ENCODE results near the gene NDUFA8. TPM values are rescaled to one million over a fixed set of nuclear protein-coding genes. Genes with fewer than 3 reads are reported as not detected.

Gene NDUFA8
- total and polyA plus RNA-seq, 9 donors, result 43.7 to 71.1 (median 64.7) TPM

DNA sequence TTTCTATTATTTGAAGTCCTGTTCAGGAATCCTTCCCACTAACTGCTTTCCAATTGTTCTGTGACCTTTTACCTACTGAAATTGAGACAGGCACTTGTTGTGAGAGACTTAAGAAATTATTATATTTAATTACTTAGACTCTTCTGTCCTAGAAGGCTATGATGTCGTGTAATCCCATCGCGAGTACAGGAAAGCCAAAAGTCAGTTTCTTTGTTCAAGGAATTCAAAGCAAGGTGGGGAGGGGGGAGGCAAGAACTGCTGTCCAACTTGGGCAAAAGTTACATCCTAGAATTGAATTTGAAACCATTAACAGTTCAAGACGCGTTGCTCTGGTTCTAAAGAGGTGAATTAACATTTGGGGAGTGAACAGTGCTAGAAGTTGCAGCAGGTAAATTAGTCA lies 17.9 kb downstream of the NDUFA8 start:
- H3K4me3 ChIP-seq (ENCODE audit: low read length), result no peak overlapping the region
- no peaks in the 10 kb centered on the region for H3K4me1 ChIP-seq (ENCODE audit: control insufficient read depth, insufficient read depth, low read length)
- no peaks in the 10 kb centered on the region for H3K9me3 ChIP-seq (replicated peaks; ENCODE audit: control insufficient read depth, low read depth, low read length)
- H3K27me3 ChIP-seq (ENCODE audit: control insufficient read depth, insufficient read depth, low read length), result no peaks in the 10 kb centered on the region
- H3K27ac ChIP-seq (ENCODE audit: low read length), result no peak overlapping the region
- H3K36me3 ChIP-seq (ENCODE audit: control insufficient read depth, insufficient read depth, low read length), result peaks cover 39% of the 10 kb centered on the region
- WGBS (ENCODE audit: insufficient coverage), result 60% methylated on average over 1 of the region's 5 CpGs
- DNase-seq, result no peak

DNA sequence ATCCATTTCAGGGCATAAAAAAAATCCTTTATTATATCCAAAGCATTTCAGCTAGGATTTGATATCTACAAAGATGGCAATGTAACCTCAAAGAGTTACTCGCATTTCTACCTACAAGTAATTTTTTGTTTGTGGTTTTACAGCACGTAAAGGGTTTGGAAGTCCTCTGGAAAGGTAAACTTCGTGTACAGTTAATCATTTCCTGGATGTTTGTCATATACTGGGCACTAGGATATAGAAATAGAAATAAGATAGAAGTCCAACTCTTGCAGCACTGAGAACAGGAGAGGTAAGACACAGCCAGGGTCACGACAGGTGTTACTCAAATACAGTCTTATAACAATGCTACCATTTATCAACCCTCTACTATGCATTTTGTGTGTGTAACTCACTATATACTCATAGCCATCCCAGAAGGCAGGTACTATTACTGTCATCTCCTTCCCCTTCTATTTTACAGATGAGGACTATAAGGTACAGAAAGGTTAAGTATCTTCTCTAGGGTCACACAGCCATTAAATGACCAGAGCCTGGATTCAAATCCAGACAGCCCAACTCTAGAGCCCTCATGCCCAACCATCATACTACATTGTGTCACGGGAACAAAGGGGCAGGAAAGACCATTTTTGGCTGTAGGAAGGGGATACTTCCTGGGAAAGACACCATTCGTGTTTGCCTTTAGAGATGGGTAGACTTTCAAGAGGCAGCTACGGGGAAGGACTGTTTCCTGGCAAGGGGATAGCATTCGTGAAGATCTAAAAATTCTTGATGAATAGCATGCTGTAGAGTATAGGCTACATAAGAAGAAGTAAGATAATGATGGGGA lies 19.0 kb downstream of the NDUFA8 start:
- Histone ChIP-seq H3K4me1 (ENCODE audit: control insufficient read depth, insufficient read depth, low read length) (no peaks in the 10 kb centered on the region), H3K27ac (ENCODE audit: low read length) (peak overlapping the region; percentile 35), H3K4me3 (ENCODE audit: low read length) (no peak overlapping the region), H3K27me3 (ENCODE audit: control insufficient read depth, insufficient read depth, low read length) (no peaks in the 10 kb centered on the region), H3K36me3 (ENCODE audit: control insufficient read depth, insufficient read depth, low read length) (peaks cover 32% of the 10 kb centered on the region), H3K9me3 (replicated peaks; ENCODE audit: control insufficient read depth, low read depth, low read length) (no peaks in the 10 kb centered on the region)
- DNase-seq, result no peak
- 70% methylated on average over 3 of the region's 8 CpGs for WGBS (ENCODE audit: insufficient coverage)

- H3K27ac ChIP-seq (ENCODE audit: low read length), result no peak overlapping the region
Observed at GRCh38 chr9:122138560-122139268, 20.9 kb downstream of the NDUFA8 start.

GRCh38 chr9:122135529-122135859 lies 24.1 kb downstream of the NDUFA8 start:
- Histone ChIP-seq H3K4me3 (ENCODE audit: low read length) (no peak overlapping the region), H3K27ac (ENCODE audit: low read length) (no peak overlapping the region), H3K4me1 (ENCODE audit: control insufficient read depth, insufficient read depth, low read length) (peaks cover 4% of the 10 kb centered on the region), H3K27me3 (ENCODE audit: control insufficient read depth, insufficient read depth, low read length) (peaks cover 24% of the 10 kb centered on the region), H3K9me3 (replicated peaks; ENCODE audit: control insufficient read depth, low read depth, low read length) (no peaks in the 10 kb centered on the region), H3K36me3 (ENCODE audit: control insufficient read depth, insufficient read depth, low read length) (no peaks in the 10 kb centered on the region)
- DNase-seq, result no peak
- 71% methylated on average over 4 of the region's 7 CpGs for WGBS (ENCODE audit: insufficient coverage)

More at GRCh38 chr9:122138560-122139268, 20.9 kb downstream of the NDUFA8 start:
- Histone ChIP-seq H3K4me3 (ENCODE audit: low read length) (no peak overlapping the region), H3K4me1 (ENCODE audit: control insufficient read depth, insufficient read depth, low read length) (no peaks in the 10 kb centered on the region), H3K27me3 (ENCODE audit: control insufficient read depth, insufficient read depth, low read length) (peaks cover 4% of the 10 kb centered on the region), H3K36me3 (ENCODE audit: control insufficient read depth, insufficient read depth, low read length) (peaks cover 14% of the 10 kb centered on the region), H3K9me3 (replicated peaks; ENCODE audit: control insufficient read depth, low read depth, low read length) (no peaks in the 10 kb centered on the region)
- WGBS (ENCODE audit: insufficient coverage), result 60% methylated on average over 7 of the region's 10 CpGs
- DNase-seq, result no peak

GRCh38 chr9:122134822-122135528 lies 24.6 kb downstream of the NDUFA8 start:
- no peak for DNase-seq
- no peak overlapping the region for H3K27ac ChIP-seq (ENCODE audit: low read length)
- H3K27me3 ChIP-seq (ENCODE audit: control insufficient read depth, insufficient read depth, low read length), result peaks cover 24% of the 10 kb centered on the region
- H3K36me3 ChIP-seq (ENCODE audit: control insufficient read depth, insufficient read depth, low read length), result no peaks in the 10 kb centered on the region
- H3K4me3 ChIP-seq (ENCODE audit: low read length), result no peak overlapping the region
- no peaks in the 10 kb centered on the region for H3K9me3 ChIP-seq (replicated peaks; ENCODE audit: control insufficient read depth, low read depth, low read length)
- peaks cover 4% of the 10 kb centered on the region for H3K4me1 ChIP-seq (ENCODE audit: control insufficient read depth, insufficient read depth, low read length)
- 20% methylated on average over 7 of the region's 12 CpGs for WGBS (ENCODE audit: insufficient coverage)

DNA sequence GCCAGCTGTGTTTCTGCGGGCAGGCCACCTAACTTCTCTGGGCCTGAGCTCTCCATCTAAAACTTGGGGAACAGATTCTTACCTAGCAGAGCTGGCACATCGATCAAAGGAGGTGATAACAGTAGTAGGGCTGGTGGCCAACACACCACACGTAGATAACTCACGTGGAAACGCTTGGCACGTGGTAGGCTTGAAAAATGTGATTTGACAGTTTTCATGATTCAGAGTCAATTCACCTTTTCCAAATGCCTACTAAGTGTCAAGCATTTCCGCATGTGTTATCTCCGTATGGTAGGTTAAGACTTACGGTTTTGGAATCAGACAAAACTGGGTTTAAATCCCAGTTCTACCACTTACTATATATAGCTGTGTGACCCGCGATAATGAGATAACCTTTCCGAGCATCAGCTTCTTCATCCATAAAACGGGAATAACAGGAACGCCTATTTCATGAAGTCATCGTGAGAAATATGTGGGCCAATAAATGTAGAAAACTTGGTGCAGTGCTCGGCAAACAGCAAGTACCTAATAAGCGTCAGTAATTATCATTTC lies 25.5 kb downstream of the NDUFA8 start:
- DNase-seq, result no peak
- 77% methylated on average over 8 of the region's 17 CpGs for WGBS (ENCODE audit: insufficient coverage)
- Histone ChIP-seq H3K36me3 (ENCODE audit: control insufficient read depth, insufficient read depth, low read length) (no peaks in the 10 kb centered on the region), H3K4me3 (ENCODE audit: low read length) (no peak overlapping the region), H3K4me1 (ENCODE audit: control insufficient read depth, insufficient read depth, low read length) (peaks cover 4% of the 10 kb centered on the region), H3K27me3 (ENCODE audit: control insufficient read depth, insufficient read depth, low read length) (peaks cover 24% of the 10 kb centered on the region), H3K9me3 (replicated peaks; ENCODE audit: control insufficient read depth, low read depth, low read length) (no peaks in the 10 kb centered on the region), H3K27ac (ENCODE audit: low read length) (peak overlapping the region; percentile 62)

DNA sequence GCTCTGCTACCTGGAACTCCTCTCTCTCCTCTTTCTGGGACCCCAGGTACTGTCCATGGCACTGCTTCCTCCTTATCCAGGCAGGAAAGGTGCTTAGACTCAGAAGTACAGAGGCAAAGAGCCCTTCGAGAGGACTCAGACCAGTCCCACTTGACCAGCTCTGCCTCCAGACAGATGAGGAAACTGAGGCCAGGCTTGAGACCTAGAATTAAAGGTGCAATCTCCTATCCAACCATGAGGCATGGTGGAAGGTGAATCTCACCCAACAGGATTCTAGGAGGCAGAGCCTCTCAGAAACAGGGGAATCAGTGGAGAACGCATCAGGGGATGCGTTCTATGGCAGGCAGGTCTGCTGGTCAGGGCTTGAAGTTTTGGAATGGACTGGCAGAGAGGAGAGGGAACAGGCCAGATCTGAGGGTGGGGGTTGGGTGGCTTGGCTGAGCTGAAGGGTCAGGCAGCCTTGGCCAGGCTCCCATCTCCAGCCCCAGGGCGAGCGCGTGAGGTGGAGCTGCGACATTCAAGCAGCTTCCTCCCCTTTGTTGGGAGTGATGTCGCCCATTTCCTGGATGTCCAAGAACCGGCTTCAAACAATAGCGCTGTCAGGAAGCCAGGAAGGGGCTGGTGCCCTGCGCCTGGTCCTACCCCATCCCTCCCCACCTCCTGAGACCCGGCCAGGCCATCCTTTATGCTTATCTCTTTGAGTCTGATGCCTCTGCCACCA lies 26.2 kb downstream of the NDUFA8 start:
- peaks cover 4% of the 10 kb centered on the region for H3K4me1 ChIP-seq (ENCODE audit: control insufficient read depth, insufficient read depth, low read length)
- 74% methylated on average over 10 of the region's 12 CpGs for WGBS (ENCODE audit: insufficient coverage)

GRCh38 chr9:122132539-122132938 lies 27.0 kb downstream of the NDUFA8 start:
- Histone ChIP-seq H3K27ac (ENCODE audit: low read length) (no peak overlapping the region), H3K27me3 (ENCODE audit: control insufficient read depth, insufficient read depth, low read length) (peaks cover 26% of the 10 kb centered on the region), H3K36me3 (ENCODE audit: control insufficient read depth, insufficient read depth, low read length) (no peaks in the 10 kb centered on the region), H3K9me3 (replicated peaks; ENCODE audit: control insufficient read depth, low read depth, low read length) (no peaks in the 10 kb centered on the region), H3K4me3 (ENCODE audit: low read length) (no peak overlapping the region), H3K4me1 (ENCODE audit: control insufficient read depth, insufficient read depth, low read length) (peaks cover 7% of the 10 kb centered on the region)
- 69% methylated on average over 4 of the region's 4 CpGs for WGBS (ENCODE audit: insufficient coverage)
- DNase-seq, result no peak

More for the DNA sequence above, 26.2 kb downstream of the NDUFA8 start:
- H3K36me3 ChIP-seq (ENCODE audit: control insufficient read depth, insufficient read depth, low read length), result no peaks in the 10 kb centered on the region
- H3K27ac ChIP-seq (ENCODE audit: low read length), result peak overlapping the region; percentile 62
- no peak for DNase-seq
- peaks cover 24% of the 10 kb centered on the region for H3K27me3 ChIP-seq (ENCODE audit: control insufficient read depth, insufficient read depth, low read length)
- H3K9me3 ChIP-seq (replicated peaks; ENCODE audit: control insufficient read depth, low read depth, low read length), result no peaks in the 10 kb centered on the region
- no peak overlapping the region for H3K4me3 ChIP-seq (ENCODE audit: low read length)

- WGBS (ENCODE audit: insufficient coverage), result 8% methylated on average over 15 of the region's 21 CpGs
- Histone ChIP-seq H3K4me1 (ENCODE audit: control insufficient read depth, insufficient read depth, low read length) (peaks cover 10% of the 10 kb centered on the region), H3K27ac (ENCODE audit: low read length) (no peak overlapping the region), H3K4me3 (ENCODE audit: low read length) (no peak overlapping the region), H3K36me3 (ENCODE audit: control insufficient read depth, insufficient read depth, low read length) (no peaks in the 10 kb centered on the region), H3K9me3 (replicated peaks; ENCODE audit: control insufficient read depth, low read depth, low read length) (no peaks in the 10 kb centered on the region), H3K27me3 (ENCODE audit: control insufficient read depth, insufficient read depth, low read length) (peaks cover 37% of the 10 kb centered on the region)
- DNase-seq, result no peak
Observed at GRCh38 chr9:122131401-122132001, 28.1 kb downstream of the NDUFA8 start.

Data from muscle of leg (tissue), 11 donors.